ENCODE measurements around the gene GSTM2.
A peak's percentile ranks its signal among the peaks of the same experiment; 100 is the strongest.

Gene GSTM2

DNA sequence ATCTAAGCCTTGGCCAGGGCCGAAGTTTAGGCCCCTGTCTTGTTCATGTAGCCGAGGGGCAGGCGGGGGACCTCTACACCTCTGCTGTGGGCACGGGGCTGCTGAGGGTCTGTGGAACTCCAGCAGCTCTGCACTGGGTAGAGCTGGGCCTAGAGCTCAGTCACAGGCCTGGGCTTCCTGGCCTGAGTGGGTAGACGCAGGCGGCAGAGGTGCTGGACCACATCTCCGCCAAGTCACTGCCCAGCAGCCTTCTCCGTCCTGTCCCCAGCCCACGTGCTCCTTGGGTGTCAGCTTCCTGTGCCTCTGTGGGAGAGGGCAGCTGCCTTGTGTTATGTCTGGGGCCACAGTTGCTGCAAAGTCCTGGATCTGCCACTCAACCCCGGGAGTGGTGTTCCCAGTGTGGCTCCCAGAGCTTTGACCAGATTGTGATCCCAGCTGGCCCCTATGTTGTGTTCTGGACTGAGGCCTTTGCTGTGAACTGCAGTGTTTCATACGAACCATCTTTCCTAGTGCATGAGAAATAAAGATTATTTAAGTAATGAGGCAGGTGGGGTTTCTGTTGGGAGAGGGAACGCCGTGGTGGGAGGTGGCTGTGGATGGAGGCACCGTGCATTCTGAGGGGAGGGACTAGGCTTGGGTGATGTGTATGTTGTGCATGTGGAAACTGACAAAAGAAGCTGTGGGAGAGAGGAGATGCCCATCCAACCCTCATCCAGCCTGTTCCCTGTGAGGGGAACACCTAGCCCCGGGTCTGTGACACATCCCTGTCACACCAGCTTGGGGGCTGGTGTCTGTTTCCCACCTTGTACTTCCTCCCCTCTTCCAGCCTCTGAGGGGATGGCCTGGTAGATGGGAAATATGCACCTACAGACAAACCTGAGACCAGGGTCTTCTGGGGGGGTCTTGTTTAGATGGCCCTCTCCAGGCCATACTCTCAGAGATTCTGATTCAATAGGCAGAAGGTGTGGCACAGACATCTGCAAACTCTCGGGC lies 36.0 kb upstream of the GSTM2 start:
- no peak for ATAC-seq
- TF ChIP-seq ARNTL (CRISPR knock-in tag; IDR thresholded peaks at IDR 0.05; ENCODE audit: borderline replicate concordance, low read depth) (no peak), GLIS3 (CRISPR knock-in tag; IDR thresholded peaks at IDR 0.05) (no peak), ISL1 (CRISPR knock-in tag; IDR thresholded peaks at IDR 0.05) (no peak), ZNF70 (CRISPR knock-in tag; IDR thresholded peaks at IDR 0.05) (no peak), ESRRG (CRISPR knock-in tag; IDR thresholded peaks at IDR 0.05) (no peak), PPARA (CRISPR knock-in tag; IDR thresholded peaks at IDR 0.05; ENCODE audit: borderline replicate concordance) (no peak), ZFP3 (CRISPR knock-in tag; IDR thresholded peaks at IDR 0.05) (no peak), ZNF8 (CRISPR knock-in tag; IDR thresholded peaks at IDR 0.05) (no peak), ZNF565 (CRISPR knock-in tag; conservative IDR thresholded peaks at IDR 0.05; ENCODE audit: low read depth) (no peak), TCF4 (CRISPR knock-in tag; IDR thresholded peaks at IDR 0.05; ENCODE audit: borderline replicate concordance) (no peak), CSDC2 (CRISPR knock-in tag; IDR thresholded peaks at IDR 0.05) (no peak), OSR1 (CRISPR knock-in tag; IDR thresholded peaks at IDR 0.05) (no peak), SNAI2 (CRISPR knock-in tag; IDR thresholded peaks at IDR 0.05) (no peak), TOX (CRISPR knock-in tag; IDR thresholded peaks at IDR 0.05; ENCODE audit: borderline replicate concordance) (no peak), ZC3H10 (CRISPR knock-in tag; IDR thresholded peaks at IDR 0.05) (no peak), POU6F1 (CRISPR knock-in tag; IDR thresholded peaks at IDR 0.05; ENCODE audit: borderline replicate concordance, low read depth) (no peak), CREB5 (CRISPR knock-in tag; IDR thresholded peaks at IDR 0.05; ENCODE audit: low read depth) (no peak), TSHZ2 (CRISPR knock-in tag; IDR thresholded peaks at IDR 0.05) (no peak)
- TF ChIP-seq, protein P1, sequence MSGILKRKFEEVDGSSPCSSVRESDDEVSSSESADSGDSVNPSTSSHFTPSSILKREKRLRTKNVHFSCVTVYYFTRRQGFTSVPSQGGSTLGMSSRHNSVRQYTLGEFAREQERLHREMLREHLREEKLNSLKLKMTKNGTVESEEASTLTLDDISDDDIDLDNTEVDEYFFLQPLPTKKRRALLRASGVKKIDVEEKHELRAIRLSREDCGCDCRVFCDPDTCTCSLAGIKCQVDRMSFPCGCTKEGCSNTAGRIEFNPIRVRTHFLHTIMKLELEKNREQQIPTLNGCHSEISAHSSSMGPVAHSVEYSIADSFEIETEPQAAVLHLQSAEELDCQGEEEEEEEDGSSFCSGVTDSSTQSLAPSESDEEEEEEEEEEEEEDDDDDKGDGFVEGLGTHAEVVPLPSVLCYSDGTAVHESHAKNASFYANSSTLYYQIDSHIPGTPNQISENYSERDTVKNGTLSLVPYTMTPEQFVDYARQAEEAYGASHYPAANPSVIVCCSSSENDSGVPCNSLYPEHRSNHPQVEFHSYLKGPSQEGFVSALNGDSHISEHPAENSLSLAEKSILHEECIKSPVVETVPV (CRISPR knock-in tag; IDR thresholded peaks at IDR 0.05): no peak
- TF ChIP-seq, protein P2, sequence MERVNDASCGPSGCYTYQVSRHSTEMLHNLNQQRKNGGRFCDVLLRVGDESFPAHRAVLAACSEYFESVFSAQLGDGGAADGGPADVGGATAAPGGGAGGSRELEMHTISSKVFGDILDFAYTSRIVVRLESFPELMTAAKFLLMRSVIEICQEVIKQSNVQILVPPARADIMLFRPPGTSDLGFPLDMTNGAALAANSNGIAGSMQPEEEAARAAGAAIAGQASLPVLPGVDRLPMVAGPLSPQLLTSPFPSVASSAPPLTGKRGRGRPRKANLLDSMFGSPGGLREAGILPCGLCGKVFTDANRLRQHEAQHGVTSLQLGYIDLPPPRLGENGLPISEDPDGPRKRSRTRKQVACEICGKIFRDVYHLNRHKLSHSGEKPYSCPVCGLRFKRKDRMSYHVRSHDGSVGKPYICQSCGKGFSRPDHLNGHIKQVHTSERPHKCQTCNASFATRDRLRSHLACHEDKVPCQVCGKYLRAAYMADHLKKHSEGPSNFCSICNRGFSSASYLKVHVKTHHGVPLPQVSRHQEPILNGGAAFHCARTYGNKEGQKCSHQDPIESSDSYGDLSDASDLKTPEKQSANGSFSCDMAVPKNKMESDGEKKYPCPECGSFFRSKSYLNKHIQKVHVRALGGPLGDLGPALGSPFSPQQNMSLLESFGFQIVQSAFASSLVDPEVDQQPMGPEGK (CRISPR knock-in tag; IDR thresholded peaks at IDR 0.05; ENCODE audit: borderline replicate concordance): no peak

DNA sequence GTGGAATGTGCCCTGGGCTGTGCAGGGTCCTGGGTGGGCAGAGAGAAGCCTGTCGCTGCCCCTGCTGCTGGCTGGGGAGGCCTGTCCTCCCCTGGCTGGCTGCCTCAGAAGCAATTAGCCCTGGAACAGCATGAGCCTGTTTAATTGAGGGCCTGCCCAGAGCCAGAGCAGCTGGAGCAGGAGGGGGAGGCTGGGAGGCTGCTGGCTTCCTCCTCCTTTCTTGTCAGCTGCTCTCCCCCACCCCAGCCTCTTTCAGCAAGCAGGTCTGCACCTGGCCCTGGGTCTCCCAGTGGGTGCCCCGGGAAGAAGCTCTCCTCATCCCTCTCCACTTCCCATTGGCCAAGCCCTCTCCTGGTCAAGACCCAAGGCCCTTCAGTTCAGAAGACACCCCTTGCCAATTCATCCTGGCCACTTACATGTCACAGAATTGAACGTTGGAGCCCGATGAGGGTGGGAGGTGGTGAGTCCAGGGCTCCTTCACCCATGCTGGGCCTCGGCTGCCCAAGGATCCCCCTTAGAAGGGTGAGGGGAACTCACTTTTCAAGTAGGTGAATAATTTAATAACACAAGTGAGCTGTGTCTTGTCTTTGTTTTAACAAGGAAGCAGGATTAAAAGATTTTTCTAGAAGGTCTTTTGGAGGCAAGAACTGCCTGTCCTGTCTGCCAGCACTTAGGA lies 35.0 kb upstream of the GSTM2 start:
- ATAC-seq: peak; percentile 11; the same call in 1 of the 3 replicates
- peak; percentile 78; the same call in 1 of the 2 replicates for TF ChIP-seq TSHZ2 (CRISPR knock-in tag; IDR thresholded peaks at IDR 0.05)
- no peak for TF ChIP-seq ZNF565 (CRISPR knock-in tag; conservative IDR thresholded peaks at IDR 0.05; ENCODE audit: low read depth)
- TF ChIP-seq CSDC2 (CRISPR knock-in tag; IDR thresholded peaks at IDR 0.05): no peak
- peak; percentile 62; the same call in 1 of the 2 replicates for TF ChIP-seq ZNF70 (CRISPR knock-in tag; IDR thresholded peaks at IDR 0.05)
- TF ChIP-seq ZFP30 (CRISPR knock-in tag; IDR thresholded peaks at IDR 0.05): no peak
- TF ChIP-seq PPARA (CRISPR knock-in tag; IDR thresholded peaks at IDR 0.05; ENCODE audit: borderline replicate concordance): no peak
- no peak for TF ChIP-seq TOX (CRISPR knock-in tag; IDR thresholded peaks at IDR 0.05; ENCODE audit: borderline replicate concordance)
- no peak for TF ChIP-seq SNAI2 (CRISPR knock-in tag; IDR thresholded peaks at IDR 0.05)
- TF ChIP-seq ESRRG (CRISPR knock-in tag; IDR thresholded peaks at IDR 0.05): no peak
- TF ChIP-seq BACH2 (CRISPR knock-in tag; IDR thresholded peaks at IDR 0.05; ENCODE audit: borderline replicate concordance): no peak
- peak; percentile 74; the same call in 1 of the 2 replicates for TF ChIP-seq TCF4 (CRISPR knock-in tag; IDR thresholded peaks at IDR 0.05; ENCODE audit: borderline replicate concordance)
- no peak for TF ChIP-seq ZFP3 (CRISPR knock-in tag; IDR thresholded peaks at IDR 0.05)
- TF ChIP-seq, protein P2 (CRISPR knock-in tag; IDR thresholded peaks at IDR 0.05; ENCODE audit: borderline replicate concordance): no peak

Data from SK-N-SH treated with all-trans-retinoic acid at 6 μM for 48 hours (cell line).